Middle frontal gyrus (tissue), 1 donor: ENCODE results near the gene CACNG3.

Experiments used
- DNase-seq: peaks from one replicate; pipeline ENCODE4 v3.0.0-alpha.2; 2015; ENCODE audit warnings: low spot score; ENCODE audit errors: extremely low spot score

Gene CACNG3

GRCh38 chr16:24382762-24383407, 126.8 kb downstream of the CACNG3 start:
- DNase-seq = no peak

- no peak for DNase-seq
These were observed 138.2 kb downstream of the CACNG3 start for GRCh38 chr16:24394341-24394740.

DNA sequence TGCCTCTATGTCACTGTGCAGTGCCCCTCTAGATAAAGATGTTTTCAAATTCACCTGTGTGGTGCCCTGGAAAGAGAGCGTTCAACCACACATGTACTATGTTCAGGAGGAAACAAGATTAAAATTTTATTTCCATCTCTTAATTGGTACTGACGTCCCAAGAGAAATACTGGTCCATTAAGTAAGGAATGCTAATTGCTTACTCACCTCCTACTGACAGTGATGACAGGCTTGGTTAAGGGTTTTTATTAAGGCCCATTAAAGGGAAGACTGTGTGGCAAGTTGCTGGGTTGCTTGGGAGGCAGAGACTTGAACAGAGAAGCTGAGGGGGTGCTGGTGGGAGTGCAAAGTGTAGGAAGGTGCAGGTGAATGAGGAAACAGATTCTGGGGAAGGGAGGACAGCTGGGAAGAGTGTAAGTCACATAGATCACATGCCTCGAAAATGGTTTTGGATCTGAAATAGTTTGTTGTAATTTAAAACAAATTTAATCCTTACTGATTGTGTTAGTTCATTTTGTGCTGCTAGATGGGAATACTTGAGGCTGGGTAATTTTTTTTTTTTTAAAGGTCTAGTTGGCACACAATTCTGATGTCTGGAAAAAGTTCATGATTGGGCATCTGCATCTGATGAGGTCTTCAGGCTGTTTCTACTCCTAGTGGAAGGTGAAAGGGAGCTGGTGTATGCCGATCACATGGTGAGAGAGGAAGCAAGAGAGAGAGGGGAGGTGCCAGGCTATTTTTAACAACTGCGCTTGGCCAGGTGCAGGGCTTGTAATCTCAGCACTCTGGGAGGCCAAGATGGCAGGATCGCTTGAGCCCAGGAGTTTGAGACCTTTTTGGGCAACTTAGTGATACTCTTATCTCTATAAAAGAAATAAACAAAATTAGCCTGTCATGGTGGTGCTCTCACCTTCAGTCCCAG, 140.5 kb downstream of the CACNG3 start:
- no peak for DNase-seq

- no peak for DNase-seq
These were observed 152.9 kb downstream of the CACNG3 start for GRCh38 chr16:24409045-24409444.
